Measurements from ENCODE around the gene ASPRV1.

- TF ChIP-seq YY1 (IDR thresholded peaks at IDR 0.05; ENCODE audit: insufficient read depth, insufficient read length) (no peak), SUZ12 (IDR thresholded peaks at IDR 0.05; ENCODE audit: extremely low read depth, insufficient read depth, insufficient read length) (no peak), ZNF274 (IDR thresholded peaks at IDR 0.05; ENCODE audit: low read depth, low read length) (no peak)
Measured at GRCh38 chr2:69969991-69970390, 8.6 kb upstream of the ASPRV1 start.

All from NT2/D1 (cell line).